Left renal pelvis (tissue), 4 donors: ENCODE measurements around the gene COA7. TPM values are rescaled to one million over a fixed set of nuclear protein-coding genes. Genes with fewer than 3 reads are reported as not detected.

Experiments used
- DNase-seq, 4 donors: peaks; one replicate each; pipeline ENCODE4 v3.0.0-alpha.2; 2013; ENCODE audit warnings: low read depth in 4 of 4, low spot score in 3 of 4
- polyA plus RNA-seq, 4 donors: library from polyadenylated mRNA; unstranded; fragments of 120-200 nt; gene quantifications; one replicate each; pipeline ENCODE4 v1.2.1, GENCODE V29; 2013; ENCODE audit not compliant: insufficient read length in 4 of 4

Gene COA7
- polyA plus RNA-seq, 4 donors = 15.3 to 18.3 (median 17.0) TPM

- no peak for DNase-seq
These were observed 56.8 kb downstream of the COA7 start for GRCh38 chr1:52641307-52641706.

DNA sequence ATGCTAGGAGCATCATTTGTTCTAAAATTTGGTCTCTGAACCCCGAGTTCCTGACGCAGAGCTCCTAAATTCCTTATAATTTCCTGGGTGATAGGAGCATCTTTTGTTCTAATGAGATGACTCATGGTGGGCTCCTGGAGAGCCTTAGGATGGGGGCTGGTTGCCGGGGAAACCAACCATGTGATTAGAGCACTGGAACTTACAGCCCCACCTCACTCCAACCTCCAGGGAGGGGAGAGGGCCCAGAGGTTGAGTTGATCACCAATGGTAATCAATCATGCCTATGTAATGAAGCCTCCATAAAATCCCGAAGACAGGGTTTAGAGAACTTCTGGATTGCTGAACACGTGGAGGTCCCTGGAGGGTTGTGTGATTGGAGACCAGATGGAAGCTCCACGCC is 57.5 kb downstream of the COA7 start:
- no peak for DNase-seq

- DNase-seq = no peak
These were observed 60.2 kb downstream of the COA7 start for GRCh38 chr1:52637946-52638345.

DNA sequence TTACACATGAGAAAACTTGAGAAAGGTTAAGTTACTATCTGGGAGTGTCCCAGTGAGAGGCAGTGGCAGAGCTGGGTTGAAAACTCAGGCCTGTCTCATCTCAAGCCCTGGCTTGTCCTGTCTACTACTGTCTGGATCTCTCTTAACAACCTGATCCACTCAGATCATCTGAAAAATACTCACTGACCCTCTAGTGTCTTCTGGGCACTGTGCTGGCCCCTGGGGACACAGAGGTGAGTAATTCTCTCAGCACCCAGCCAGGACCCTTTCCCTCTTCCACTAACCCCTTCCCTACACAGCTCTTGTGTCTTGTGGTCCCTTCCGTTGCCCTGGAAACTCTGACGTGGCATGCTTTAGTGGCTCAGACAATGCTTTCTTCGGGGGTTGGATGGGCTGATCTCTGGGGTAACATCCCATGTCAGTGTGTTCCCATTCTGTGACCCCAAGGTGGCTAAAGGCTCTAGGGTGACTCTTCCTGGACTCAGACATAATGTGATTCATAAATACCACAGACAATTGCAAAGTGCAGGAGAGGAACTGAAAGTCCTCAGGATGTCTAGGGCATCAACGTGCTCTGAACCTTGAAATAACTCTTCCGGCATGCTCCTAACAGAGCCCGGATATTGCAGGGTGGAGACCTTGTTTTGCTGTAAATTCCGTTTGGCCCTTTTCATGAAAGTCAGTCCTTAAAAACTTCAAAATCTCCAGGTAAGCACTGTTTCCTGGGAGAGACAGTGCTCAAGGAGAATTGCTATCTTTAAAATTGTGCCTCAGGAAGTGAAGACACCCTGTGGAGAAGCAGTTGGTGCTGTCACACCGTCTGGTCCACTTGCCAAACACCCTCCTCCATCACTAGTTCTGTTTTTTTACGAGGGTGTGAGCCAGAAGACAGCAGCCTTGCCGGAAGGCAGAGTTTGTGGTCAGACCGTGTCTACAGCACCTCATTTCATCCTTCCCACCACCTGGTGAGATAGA is 61.1 kb downstream of the COA7 start:
- DNase-seq = no peak

GRCh38 chr1:52635321-52636089 is 62.6 kb downstream of the COA7 start:
- DNase-seq = no peak

Other genes with a start within 250 kb of the COA7 start
- gene TUT4, start 145.3 kb downstream of the COA7 start, polyA plus RNA-seq = 100 to 1,000 TPM in 1 of 4 donors, 10 to 100 TPM in 3; 66.8 to 119 (median 80.4) TPM
- gene GPX7, start 96.0 kb downstream of the COA7 start, polyA plus RNA-seq = 10 to 100 TPM; 71.5 to 93.5 (median 76.9) TPM
- gene SHISAL2A, start 65.2 kb downstream of the COA7 start, polyA plus RNA-seq = 1 to 10 TPM in 3 of 4 donors, under 1 TPM in 1; 0.74 to 2.4 (median 1.8) TPM
- gene ZYG11B, start 28.1 kb upstream of the COA7 start, polyA plus RNA-seq = 10 to 100 TPM; 25.8 to 30.7 (median 28.1) TPM
- gene ZYG11A, start 144.4 kb upstream of the COA7 start, polyA plus RNA-seq = under 1 TPM; 0.17 to 0.23 (median 0.18) TPM
- gene ECHDC2, start 223.4 kb upstream of the COA7 start, polyA plus RNA-seq = 100 to 1,000 TPM in 3 of 4 donors, 10 to 100 TPM in 1; 67.9 to 250 (median 125) TPM
- gene SCP2, start 228.9 kb upstream of the COA7 start, polyA plus RNA-seq = 100 to 1,000 TPM; 141 to 229 (median 205) TPM